HAP-1 (cell line): ENCODE measurements around the gene DAZAP2.
"Not testable (repeated sequence)": the region's sequence is repeated elsewhere in the genome, so short reads cannot be mapped to it uniquely, and the experiment has no call there.

Experiments used
- DNase-seq, 2 experiments: peaks; one replicate each; pipeline ENCODE4 v3.0.0-alpha.2; 2016 to 2020; ENCODE audit warnings: low spot score in 2 of 2
- H3K27me3 ChIP-seq: fragments of 250-450 bp; sonication (Bioruptor Pico); 2 replicates; pipeline ENCODE4 v1.5.1; 2020; ENCODE audit warnings: low read depth, mild to moderate bottlenecking, moderate library complexity
- H3K36me3 ChIP-seq: fragments of 250-450 bp; sonication (Bioruptor Pico); replicated peaks from 2 replicates; pipeline ENCODE4 v1.5.1; 2020; ENCODE audit warnings: mild to moderate bottlenecking
- H3K4me1 ChIP-seq: fragments of 250-450 bp; sonication (Bioruptor Pico); 2 replicates; pipeline ENCODE4 v1.5.1; 2020; ENCODE audit warnings: mild to moderate bottlenecking
- H3K4me3 ChIP-seq: fragments of 250-450 bp; sonication (Bioruptor Pico); 2 replicates; pipeline ENCODE4 v1.5.1; 2020; ENCODE audit warnings: mild to moderate bottlenecking, moderate library complexity
- H3K9me3 ChIP-seq: fragments of 250-450 bp; sonication (Bioruptor Pico); 2 replicates; pipeline ENCODE4 v1.5.1; 2020; ENCODE audit warnings: mild to moderate bottlenecking, moderate library complexity
- in situ Hi-C: fragments of 300-500 bp; cut with MboI; formaldehyde crosslinking; loops from 3 replicates; pipeline ENCODE4 v1.14.3; 2020; ENCODE audit warnings: low sequenced_read_pairs, inconsistent platforms, mixed read lengths

Gene DAZAP2

GRCh38 chr12:51246254-51246853 is 7.7 kb downstream of the DAZAP2 start:
- H3K4me3 ChIP-seq = no peak overlapping the region
- no peaks in the 10 kb centered on the region for H3K9me3 ChIP-seq
- no peak for DNase-seq
- no peaks in the 10 kb centered on the region for H3K4me1 ChIP-seq
- H3K27me3 ChIP-seq = no peaks in the 10 kb centered on the region
- H3K36me3 ChIP-seq = peaks cover 24% of the 10 kb centered on the region
- in situ Hi-C loops = no loop called here

- Histone ChIP-seq H3K27me3 (no peaks in the 10 kb centered on the region), H3K36me3 (peaks cover 17% of the 10 kb centered on the region), H3K9me3 (no peaks in the 10 kb centered on the region), H3K4me1 (no peaks in the 10 kb centered on the region), H3K4me3 (no peak overlapping the region)
- in situ Hi-C loops = no loop called here
- no peak for DNase-seq
Measured at GRCh38 chr12:51247523-51248206, 9.0 kb downstream of the DAZAP2 start.

GRCh38 chr12:51253276-51253675 is 14.7 kb downstream of the DAZAP2 start:
- H3K36me3 ChIP-seq = no peaks in the 10 kb centered on the region
- no peak for DNase-seq
- no peaks in the 10 kb centered on the region for H3K4me1 ChIP-seq
- no peaks in the 10 kb centered on the region for H3K9me3 ChIP-seq
- in situ Hi-C loops = no loop called here
- no peak overlapping the region for H3K4me3 ChIP-seq
- no peaks in the 10 kb centered on the region for H3K27me3 ChIP-seq

GRCh38 chr12:51254536-51254935 is 15.9 kb downstream of the DAZAP2 start:
- no peaks in the 10 kb centered on the region for H3K36me3 ChIP-seq
- in situ Hi-C loops = no loop called here
- H3K9me3 ChIP-seq = no peaks in the 10 kb centered on the region
- no peaks in the 10 kb centered on the region for H3K4me1 ChIP-seq
- DNase-seq = no peak
- H3K27me3 ChIP-seq = no peaks in the 10 kb centered on the region
- no peak overlapping the region for H3K4me3 ChIP-seq

GRCh38 chr12:51259600-51259999 is 21.0 kb downstream of the DAZAP2 start:
- H3K4me3 ChIP-seq, in situ Hi-C loops, H3K27me3 ChIP-seq, H3K9me3 ChIP-seq, H3K36me3 ChIP-seq, H3K4me1 ChIP-seq, DNase-seq: not testable (repeated sequence)

GRCh38 chr12:51262758-51263177 is 24.1 kb downstream of the DAZAP2 start:
- no peak overlapping the region for H3K4me3 ChIP-seq
- H3K4me1 ChIP-seq = peaks cover 15% of the 10 kb centered on the region
- no peaks in the 10 kb centered on the region for H3K27me3 ChIP-seq
- H3K36me3 ChIP-seq = no peaks in the 10 kb centered on the region
- peak in 1 of 2 experiments; percentile 46 for DNase-seq
- no peaks in the 10 kb centered on the region for H3K9me3 ChIP-seq
- in situ Hi-C loops = no loop called here

- Histone ChIP-seq H3K4me1 (peaks cover 15% of the 10 kb centered on the region), H3K4me3 (no peak overlapping the region), H3K9me3 (no peaks in the 10 kb centered on the region), H3K36me3 (no peaks in the 10 kb centered on the region), H3K27me3 (no peaks in the 10 kb centered on the region)
- in situ Hi-C loops = no loop called here
- no peak for DNase-seq
Measured at GRCh38 chr12:51263341-51263740, 24.7 kb downstream of the DAZAP2 start.

- peaks cover 18% of the 10 kb centered on the region for H3K4me1 ChIP-seq
- no peak for DNase-seq
- no peaks in the 10 kb centered on the region for H3K9me3 ChIP-seq
- no peak overlapping the region for H3K4me3 ChIP-seq
- H3K36me3 ChIP-seq = no peaks in the 10 kb centered on the region
- no peaks in the 10 kb centered on the region for H3K27me3 ChIP-seq
- in situ Hi-C loops = no loop called here
Measured at GRCh38 chr12:51264297-51264696, 25.7 kb downstream of the DAZAP2 start.

- in situ Hi-C loops = no loop called here
- no peak for DNase-seq
- no peak overlapping the region for H3K4me3 ChIP-seq
Measured at GRCh38 chr12:51265024-51265423, 26.4 kb downstream of the DAZAP2 start.

GRCh38 chr12:51269174-51270066 is 30.8 kb downstream of the DAZAP2 start:
- peak; percentile 38 to 76 for DNase-seq
- in situ Hi-C loops = no loop called here
- peak overlapping the region; percentile 55 for H3K4me3 ChIP-seq
- H3K36me3 ChIP-seq = no peaks in the 10 kb centered on the region
- H3K4me1 ChIP-seq = peaks cover 16% of the 10 kb centered on the region
- no peaks in the 10 kb centered on the region for H3K27me3 ChIP-seq
- H3K9me3 ChIP-seq = no peaks in the 10 kb centered on the region

More at GRCh38 chr12:51265024-51265423, 26.4 kb downstream of the DAZAP2 start:
- H3K36me3 ChIP-seq = no peaks in the 10 kb centered on the region
- H3K4me1 ChIP-seq = peaks cover 19% of the 10 kb centered on the region
- no peaks in the 10 kb centered on the region for H3K27me3 ChIP-seq
- H3K9me3 ChIP-seq = no peaks in the 10 kb centered on the region

GRCh38 chr12:51270067-51270950 is 31.7 kb downstream of the DAZAP2 start, which contains the start of gene SMAGP:
TSS of gene SMAGP (minus strand) at chr12:51270415. CDS start at chr12:51269278, 1,137 bp downstream.
- H3K4me1 ChIP-seq = peaks cover 24% of the 10 kb centered on the region
- H3K27me3 ChIP-seq = no peaks in the 10 kb centered on the region
- no peaks in the 10 kb centered on the region for H3K9me3 ChIP-seq
- DNase-seq = peak; percentile 39 to 75
- in situ Hi-C loops = no loop called here
- H3K36me3 ChIP-seq = no peaks in the 10 kb centered on the region
- H3K4me3 ChIP-seq = peak within 1 kb of the TSS; percentile 55

- peak overlapping the region; percentile 55 for H3K4me3 ChIP-seq
- in situ Hi-C loops = no loop called here
- DNase-seq = no peak
- no peaks in the 10 kb centered on the region for H3K36me3 ChIP-seq
- H3K9me3 ChIP-seq = no peaks in the 10 kb centered on the region
- peaks cover 21% of the 10 kb centered on the region for H3K4me1 ChIP-seq
- no peaks in the 10 kb centered on the region for H3K27me3 ChIP-seq
Measured at GRCh38 chr12:51270951-51271518, 32.4 kb downstream of the DAZAP2 start.

GRCh38 chr12:51272810-51273209 is 34.2 kb downstream of the DAZAP2 start:
- DNase-seq, H3K4me3 ChIP-seq, H3K27me3 ChIP-seq, H3K36me3 ChIP-seq, H3K9me3 ChIP-seq, in situ Hi-C loops: not testable (repeated sequence)
- H3K4me1 ChIP-seq = peaks cover 14% of the 10 kb centered on the region
